ENCODE data around the gene NOS1AP. TPM values are rescaled to one million over a fixed set of nuclear protein-coding genes. Genes with fewer than 3 reads are reported as not detected.

NOS1AP gene
- total RNA-seq, 1 experiment from 2014 or later, result 9.9 TPM

DNA sequence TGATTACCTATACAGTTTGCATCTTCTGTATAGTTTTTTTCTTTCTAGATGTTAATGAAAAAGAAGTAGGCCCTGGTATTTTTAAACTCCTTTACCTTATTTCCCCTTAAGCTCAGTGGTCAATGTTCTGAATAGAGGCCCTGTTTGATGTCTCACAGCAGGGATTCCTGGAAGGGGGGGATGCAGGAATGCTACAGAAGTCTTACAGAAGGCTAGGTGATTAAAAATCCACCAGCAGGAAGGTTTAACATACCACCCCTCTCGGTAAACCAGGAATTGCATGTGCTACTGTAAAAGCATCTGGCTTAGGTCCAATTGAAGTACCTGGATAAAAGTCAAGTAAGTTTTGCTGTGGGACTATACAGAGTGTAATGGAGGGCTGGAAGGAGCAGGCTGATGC is 78.3 kb downstream of the NOS1AP start:
- Mint-ChIP-seq H3K4me3 (ENCODE audit: low read depth, unreplicated experiment) (no peak overlapping the region), H3K4me1 (ENCODE audit: low read depth, unreplicated experiment) (peaks cover 12% of the 10 kb centered on the region), H3K27me3 (ENCODE audit: unreplicated experiment) (no peaks in the 10 kb centered on the region), H3K36me3 (ENCODE audit: insufficient read depth, unreplicated experiment) (no peaks in the 10 kb centered on the region), H3K27ac (ENCODE audit: unreplicated experiment) (no peak overlapping the region), H3K9me3 (ENCODE audit: low read depth, unreplicated experiment) (no peaks in the 10 kb centered on the region)
- DNase-seq, result no peak
- CTCF ChIA-PET, result interaction anchor here (0.6 kb wide), 2 partner anchors 111 to 596 kb away, joined by 3 read pairs; no protein-coding TSS in a partner anchor
- intact Hi-C loops (cut with micrococcal nuclease; ENCODE audit: unreplicated experiment), result no loop called here
- no peak for TF ChIP-seq CTCF (IDR thresholded peaks at IDR 0.05; ENCODE audit: unreplicated experiment)
- BruUV-seq (replicated peaks), result no TSS peak

DNA sequence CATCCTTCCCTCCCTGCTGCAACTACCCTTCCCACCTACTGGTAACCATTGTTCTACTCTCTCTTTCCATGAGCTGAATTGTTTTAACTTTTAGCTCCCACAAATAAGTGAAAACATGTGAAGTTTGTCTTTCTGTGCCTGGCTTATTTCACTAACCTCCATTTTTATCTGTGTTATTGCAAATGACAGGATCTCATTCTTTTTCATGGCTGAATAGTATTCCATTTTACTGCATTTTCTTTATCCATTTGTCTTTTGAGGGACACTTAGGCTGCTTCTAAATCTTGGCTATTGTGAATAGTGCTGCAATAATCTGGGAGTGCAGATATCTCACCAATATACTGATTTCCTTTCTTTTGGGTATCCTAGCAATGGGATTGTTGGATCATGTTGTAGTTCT is 80.6 kb downstream of the NOS1AP start:
- Mint-ChIP-seq H3K27ac (ENCODE audit: unreplicated experiment) (no peak overlapping the region), H3K4me1 (ENCODE audit: low read depth, unreplicated experiment) (peaks cover 12% of the 10 kb centered on the region), H3K9me3 (ENCODE audit: low read depth, unreplicated experiment) (no peaks in the 10 kb centered on the region), H3K4me3 (ENCODE audit: low read depth, unreplicated experiment) (no peak overlapping the region), H3K36me3 (ENCODE audit: insufficient read depth, unreplicated experiment) (no peaks in the 10 kb centered on the region), H3K27me3 (ENCODE audit: unreplicated experiment) (no peaks in the 10 kb centered on the region)
- DNase-seq, result no peak
- CTCF ChIA-PET, result interaction anchor here (0.6 kb wide), 1 partner anchor 21 kb away, joined by 3 read pairs; no protein-coding TSS in a partner anchor
- no peak for TF ChIP-seq CTCF (IDR thresholded peaks at IDR 0.05; ENCODE audit: unreplicated experiment)
- intact Hi-C loops (cut with micrococcal nuclease; ENCODE audit: unreplicated experiment), result no loop called here
- BruUV-seq (replicated peaks), result no TSS peak

DNA sequence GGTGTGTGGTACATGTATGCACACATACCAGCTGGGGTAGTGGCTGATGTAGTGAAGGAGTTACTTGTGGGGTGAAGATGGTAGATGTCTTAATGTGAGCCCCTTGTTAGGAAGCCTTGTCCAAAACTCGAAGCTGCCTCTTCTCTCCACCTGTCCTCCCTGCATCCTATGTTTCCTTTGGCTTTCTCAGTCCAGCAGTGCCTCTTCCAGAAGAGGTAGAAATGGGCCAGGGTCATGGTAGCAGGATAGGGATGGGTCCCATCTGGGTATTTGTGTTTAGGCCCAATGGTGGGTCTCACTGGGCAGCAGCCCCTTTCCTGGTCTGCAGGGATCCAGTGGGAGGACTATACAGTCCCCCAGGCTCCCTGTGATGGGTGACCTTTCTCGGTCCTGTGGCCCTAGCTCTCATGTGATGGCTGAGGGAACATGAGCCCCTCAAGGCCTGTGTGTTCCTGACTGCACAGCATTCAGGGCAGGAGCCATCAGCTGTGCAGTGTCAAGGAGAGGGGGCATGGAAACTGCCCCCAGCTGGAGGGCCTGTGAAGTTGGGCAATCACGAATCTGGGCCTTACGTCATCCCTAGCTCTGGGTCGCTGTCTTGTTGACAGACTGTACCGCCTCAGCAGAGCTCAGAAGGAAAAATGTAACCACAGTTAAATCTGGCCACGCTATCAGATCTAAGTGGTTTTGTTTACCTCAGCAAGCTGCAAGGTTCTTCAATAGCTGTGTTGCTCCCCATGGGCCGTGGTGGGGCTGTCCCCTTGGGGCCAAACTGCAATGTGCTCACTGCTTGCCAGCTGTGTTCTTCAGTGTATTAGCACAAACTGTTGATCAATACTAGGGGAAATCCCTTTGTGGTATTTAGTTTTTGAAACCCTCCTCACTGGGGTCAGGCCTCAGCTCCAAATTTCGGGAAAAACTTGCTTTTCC is 82.7 kb downstream of the NOS1AP start:
- Mint-ChIP-seq H3K9me3 (ENCODE audit: low read depth, unreplicated experiment) (no peaks in the 10 kb centered on the region), H3K4me1 (ENCODE audit: low read depth, unreplicated experiment) (peaks cover 12% of the 10 kb centered on the region), H3K27ac (ENCODE audit: unreplicated experiment) (no peak overlapping the region), H3K27me3 (ENCODE audit: unreplicated experiment) (no peaks in the 10 kb centered on the region), H3K4me3 (ENCODE audit: low read depth, unreplicated experiment) (no peak overlapping the region), H3K36me3 (ENCODE audit: insufficient read depth, unreplicated experiment) (no peaks in the 10 kb centered on the region)
- no peak for TF ChIP-seq CTCF (IDR thresholded peaks at IDR 0.05; ENCODE audit: unreplicated experiment)
- BruUV-seq (replicated peaks), result no TSS peak
- DNase-seq, result no peak
- intact Hi-C loops (cut with micrococcal nuclease; ENCODE audit: unreplicated experiment), result no loop called here
- CTCF ChIA-PET, result no interaction called here

DNA sequence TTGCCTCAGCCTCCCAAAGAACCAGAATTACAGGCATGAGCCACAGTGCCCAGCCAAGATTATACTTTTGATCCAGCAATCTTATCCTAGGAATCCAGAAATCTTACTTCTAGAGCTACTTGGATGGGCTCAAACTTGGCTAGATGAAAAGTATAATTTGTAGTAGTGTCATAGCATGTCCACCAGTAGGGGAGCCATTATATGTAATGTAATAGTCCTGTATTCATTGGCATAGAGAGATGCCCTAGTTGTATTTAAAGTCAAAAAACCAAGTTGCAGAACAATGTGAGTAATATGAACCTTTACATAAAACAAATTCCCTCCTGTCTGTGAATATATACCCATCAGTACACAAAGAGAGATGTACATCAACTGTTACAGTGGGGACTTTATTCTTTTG is 83.9 kb downstream of the NOS1AP start:
- no peak for TF ChIP-seq CTCF (IDR thresholded peaks at IDR 0.05; ENCODE audit: unreplicated experiment)
- Mint-ChIP-seq H3K36me3 (ENCODE audit: insufficient read depth, unreplicated experiment) (no peaks in the 10 kb centered on the region), H3K9me3 (ENCODE audit: low read depth, unreplicated experiment) (no peaks in the 10 kb centered on the region), H3K27ac (ENCODE audit: unreplicated experiment) (no peak overlapping the region), H3K4me1 (ENCODE audit: low read depth, unreplicated experiment) (peaks cover 6% of the 10 kb centered on the region), H3K27me3 (ENCODE audit: unreplicated experiment) (no peaks in the 10 kb centered on the region), H3K4me3 (ENCODE audit: low read depth, unreplicated experiment) (no peak overlapping the region)
- BruUV-seq (replicated peaks), result no TSS peak
- intact Hi-C loops (cut with micrococcal nuclease; ENCODE audit: unreplicated experiment), result no loop called here
- DNase-seq, result no peak
- CTCF ChIA-PET, result no interaction called here

Data from Calu3 (cell line).